ENCODE data around the gene B3GLCT.

- TF ChIP-seq EZH2phosphoT487 (IDR thresholded peaks at IDR 0.05; ENCODE audit: low read depth, severe bottlenecking, unreplicated experiment) (no peak), CTCF (IDR thresholded peaks at IDR 0.05; ENCODE audit: poor library complexity) (no peak), EZH2 (IDR thresholded peaks at IDR 0.05; ENCODE audit: borderline replicate concordance) (no peak)
These were observed 157.8 kb downstream of the B3GLCT start for GRCh38 chr13:31357581-31357980.

All from hepatocyte (in vitro differentiated cells).